ENCODE results near the gene IGF2.

GRCh38 chr11:2104524-2105440, 34.4 kb downstream of the IGF2 start:
- TF ChIP-seq, protein P1, sequence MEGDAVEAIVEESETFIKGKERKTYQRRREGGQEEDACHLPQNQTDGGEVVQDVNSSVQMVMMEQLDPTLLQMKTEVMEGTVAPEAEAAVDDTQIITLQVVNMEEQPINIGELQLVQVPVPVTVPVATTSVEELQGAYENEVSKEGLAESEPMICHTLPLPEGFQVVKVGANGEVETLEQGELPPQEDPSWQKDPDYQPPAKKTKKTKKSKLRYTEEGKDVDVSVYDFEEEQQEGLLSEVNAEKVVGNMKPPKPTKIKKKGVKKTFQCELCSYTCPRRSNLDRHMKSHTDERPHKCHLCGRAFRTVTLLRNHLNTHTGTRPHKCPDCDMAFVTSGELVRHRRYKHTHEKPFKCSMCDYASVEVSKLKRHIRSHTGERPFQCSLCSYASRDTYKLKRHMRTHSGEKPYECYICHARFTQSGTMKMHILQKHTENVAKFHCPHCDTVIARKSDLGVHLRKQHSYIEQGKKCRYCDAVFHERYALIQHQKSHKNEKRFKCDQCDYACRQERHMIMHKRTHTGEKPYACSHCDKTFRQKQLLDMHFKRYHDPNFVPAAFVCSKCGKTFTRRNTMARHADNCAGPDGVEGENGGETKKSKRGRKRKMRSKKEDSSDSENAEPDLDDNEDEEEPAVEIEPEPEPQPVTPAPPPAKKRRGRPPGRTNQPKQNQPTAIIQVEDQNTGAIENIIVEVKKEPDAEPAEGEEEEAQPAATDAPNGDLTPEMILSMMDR (IDR thresholded peaks at IDR 0.05) = no peak
- no peak for TF ChIP-seq EZH2 (IDR thresholded peaks at IDR 0.05; ENCODE audit: borderline replicate concordance, insufficient read depth, low read depth, low read length, poor library complexity, severe bottlenecking)

All from B cell (primary cell).